HL-60 (cell line): ENCODE measurements around the gene ZNF48.

Experiments used
- CTCF ChIP-seq: IDR thresholded peaks from one replicate; pipeline ENCODE4 v1.5.1; 2011; ENCODE audit warnings: low read length, control low read depth, inconsistent platforms; ENCODE audit not compliant: insufficient read depth
- GABPA ChIP-seq: IDR thresholded peaks from 2 replicates; pipeline ENCODE4 v1.6.1; 2012; ENCODE audit warnings: low read depth
- POLR2AphosphoS5 ChIP-seq: IDR thresholded peaks from 2 replicates; pipeline ENCODE4 v1.6.1; 2012; ENCODE audit warnings: low read depth
- REST ChIP-seq: IDR thresholded peaks from 2 replicates; pipeline ENCODE4 v1.6.1; 2012; ENCODE audit warnings: low read depth; ENCODE audit not compliant: insufficient replicate concordance

GRCh38 chr16:30354423-30355143, 40.6 kb upstream of the ZNF48 start:
- TF ChIP-seq CTCF (no peak), GABPA (no peak), REST (no peak), POLR2AphosphoS5 (no peak)
